LNCaP clone FGC (cell line): ENCODE data around the gene NDUFS8.

Experiments used
- DNase-seq: peaks from one replicate; pipeline ENCODE4 v3.0.0-alpha.2; 2011; ENCODE audit warnings: low read depth
- H3K4me3 ChIP-seq: 2 replicates; pipeline ENCODE4 v1.5.1; 2011; ENCODE audit warnings: mild to moderate bottlenecking, low read depth, low read length, control low read depth
- TF ChIP-seq, protein P1 (sequence below): IDR thresholded peaks from 2 replicates; pipeline ENCODE4 v1.5.1; 2012; ENCODE audit warnings: mild to moderate bottlenecking; ENCODE audit not compliant: control insufficient read depth, insufficient read depth; ENCODE audit errors: extremely low read depth

NDUFS8 gene

DNA sequence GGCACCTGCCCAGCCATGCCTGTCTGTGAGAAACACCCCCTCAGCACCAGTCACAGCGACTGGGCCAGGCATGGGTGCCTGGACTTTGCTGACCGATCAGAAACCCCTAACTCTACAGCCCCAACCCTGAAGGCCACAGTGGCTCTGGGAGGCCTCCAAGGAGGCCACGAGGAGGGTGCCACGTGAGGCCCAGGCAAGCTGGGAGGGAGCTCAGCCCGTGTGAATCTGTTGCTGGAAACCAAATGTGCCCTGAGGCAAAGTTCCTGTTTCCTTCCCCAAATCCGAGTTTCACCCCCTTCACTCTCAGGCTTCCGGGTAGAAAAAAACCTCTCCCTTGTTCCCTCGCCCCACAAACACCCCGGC lies 27.9 kb upstream of the NDUFS8 start:
- DNase-seq = no peak
- H3K4me3 ChIP-seq = no peak overlapping the region
- TF ChIP-seq, protein P1, sequence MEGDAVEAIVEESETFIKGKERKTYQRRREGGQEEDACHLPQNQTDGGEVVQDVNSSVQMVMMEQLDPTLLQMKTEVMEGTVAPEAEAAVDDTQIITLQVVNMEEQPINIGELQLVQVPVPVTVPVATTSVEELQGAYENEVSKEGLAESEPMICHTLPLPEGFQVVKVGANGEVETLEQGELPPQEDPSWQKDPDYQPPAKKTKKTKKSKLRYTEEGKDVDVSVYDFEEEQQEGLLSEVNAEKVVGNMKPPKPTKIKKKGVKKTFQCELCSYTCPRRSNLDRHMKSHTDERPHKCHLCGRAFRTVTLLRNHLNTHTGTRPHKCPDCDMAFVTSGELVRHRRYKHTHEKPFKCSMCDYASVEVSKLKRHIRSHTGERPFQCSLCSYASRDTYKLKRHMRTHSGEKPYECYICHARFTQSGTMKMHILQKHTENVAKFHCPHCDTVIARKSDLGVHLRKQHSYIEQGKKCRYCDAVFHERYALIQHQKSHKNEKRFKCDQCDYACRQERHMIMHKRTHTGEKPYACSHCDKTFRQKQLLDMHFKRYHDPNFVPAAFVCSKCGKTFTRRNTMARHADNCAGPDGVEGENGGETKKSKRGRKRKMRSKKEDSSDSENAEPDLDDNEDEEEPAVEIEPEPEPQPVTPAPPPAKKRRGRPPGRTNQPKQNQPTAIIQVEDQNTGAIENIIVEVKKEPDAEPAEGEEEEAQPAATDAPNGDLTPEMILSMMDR = no peak

DNA sequence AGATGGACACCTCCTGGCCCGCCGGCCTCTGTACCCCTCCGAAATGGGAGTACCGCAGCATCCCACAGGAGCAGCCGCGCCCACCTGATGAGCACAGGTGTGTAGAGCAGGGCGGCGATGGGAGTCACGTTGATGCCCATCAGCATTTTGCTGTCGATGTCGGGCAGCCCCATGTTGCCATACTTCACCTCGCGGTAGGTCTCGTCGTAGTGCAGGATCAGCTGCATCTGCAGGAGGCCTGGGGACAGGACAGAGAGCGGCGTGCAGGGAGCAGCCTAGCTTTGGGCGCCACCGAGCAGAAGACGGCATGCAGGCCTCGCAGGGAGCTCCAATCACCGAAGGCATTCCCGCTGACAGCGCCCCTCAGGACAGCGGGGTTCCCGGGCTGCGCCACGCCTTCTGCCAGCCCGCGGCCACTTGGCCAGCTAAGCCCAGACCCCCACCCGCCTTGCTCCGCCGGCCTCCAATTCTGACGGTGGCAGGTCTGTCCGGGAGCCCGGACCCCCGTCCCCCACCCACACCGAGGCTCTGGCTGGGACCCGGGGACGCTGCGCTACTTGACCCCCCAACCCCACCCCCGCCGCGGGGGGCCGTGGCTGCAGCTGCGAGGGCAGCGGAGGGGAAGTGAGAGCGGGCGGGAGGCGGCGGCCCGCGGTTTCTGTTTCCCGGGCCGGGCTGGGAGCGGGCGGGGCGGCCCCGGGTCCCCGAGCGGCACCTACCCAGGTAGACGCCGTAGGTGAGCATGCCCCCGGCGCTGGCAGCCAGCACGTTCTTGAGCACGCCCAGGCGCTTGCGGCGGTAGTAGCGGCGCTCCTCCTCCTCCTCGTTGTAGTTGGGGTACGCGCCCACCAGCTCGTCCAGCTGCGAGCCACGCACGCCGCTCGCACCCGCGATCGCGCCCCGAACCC lies 27.3 kb upstream of the NDUFS8 start:
- H3K4me3 ChIP-seq = peak overlapping the region; percentile 58
- DNase-seq = no peak
- TF ChIP-seq, protein P1 = no peak

DNA sequence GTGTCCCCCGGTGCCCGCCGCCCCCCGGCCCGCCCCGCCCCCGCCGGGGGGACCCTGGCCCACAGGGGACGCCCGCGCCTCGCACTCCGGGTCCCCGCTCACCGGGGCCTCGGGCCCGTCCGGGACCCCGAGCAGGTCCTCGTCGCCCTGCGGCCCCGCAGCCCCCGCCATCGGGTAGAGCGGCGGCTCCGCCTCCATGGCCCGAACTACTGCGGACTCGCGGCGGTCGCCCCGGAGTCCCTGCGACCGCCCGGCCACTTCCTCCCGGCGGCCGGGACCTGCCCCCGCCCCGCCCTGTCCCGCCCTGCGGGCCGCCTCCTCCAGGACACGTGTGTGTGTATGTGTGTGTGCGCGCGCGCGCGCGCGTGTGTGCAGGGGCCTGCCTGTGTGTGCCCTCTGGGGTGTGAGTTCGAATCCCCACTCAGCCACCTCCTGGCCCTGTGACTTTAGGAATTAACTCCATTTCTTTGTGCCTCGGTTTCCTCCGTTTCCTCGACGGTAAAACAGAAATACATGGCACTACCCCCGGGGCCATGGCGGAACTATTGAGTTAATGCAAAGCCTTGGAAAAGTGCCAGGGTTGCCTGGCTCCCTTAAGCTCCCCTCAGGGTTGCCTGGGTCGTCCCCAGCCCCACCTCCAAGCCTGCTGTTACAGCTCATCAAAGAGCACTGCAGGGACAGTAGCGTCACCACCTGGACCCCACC lies 26.5 kb upstream of the NDUFS8 start, which contains the start of gene UNC93B1:
Gene UNC93B1 (minus strand): TSS at position 252 of the 705 bp plus-strand sequence. CDS start 54 bp downstream, at position 198.
- DNase-seq = peak; percentile 52
- TF ChIP-seq, protein P1 = no peak

DNA sequence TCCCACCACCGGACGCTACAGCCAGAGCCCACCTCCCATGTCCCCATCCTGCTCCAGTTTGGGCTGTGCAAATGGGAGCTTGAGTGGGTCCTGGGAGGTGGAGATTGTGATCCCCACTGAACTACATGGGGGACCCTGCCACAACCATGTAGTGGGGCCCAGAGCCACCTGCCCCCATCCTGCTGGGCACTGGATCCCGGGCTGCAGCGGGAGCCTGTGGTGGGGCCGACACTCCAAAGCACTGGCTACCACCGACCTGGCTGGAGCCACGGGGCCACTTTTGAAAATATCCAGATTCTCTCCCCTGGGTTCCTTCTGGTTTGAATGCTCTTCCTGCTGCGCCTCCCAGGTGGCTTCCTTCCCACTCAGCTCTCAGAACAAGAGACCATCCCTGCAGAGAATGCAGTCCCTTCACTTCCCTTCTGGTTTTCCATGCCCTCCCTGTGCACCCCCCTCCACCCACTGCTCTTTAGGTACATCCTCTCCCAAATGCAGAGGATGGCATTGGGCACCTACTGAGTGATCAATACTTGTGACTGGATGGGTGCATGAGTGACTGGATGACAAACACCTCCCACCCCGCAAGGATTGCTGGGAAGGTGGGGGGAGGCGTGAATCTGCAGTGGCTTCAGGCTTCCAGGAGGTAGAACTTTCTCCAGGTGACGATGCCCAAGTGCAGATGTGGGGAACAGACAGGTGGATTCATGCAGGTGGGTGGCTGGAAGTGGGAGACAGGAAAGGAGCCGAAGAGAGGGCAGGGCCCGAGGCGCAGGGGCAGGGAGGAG lies 25.7 kb upstream of the NDUFS8 start:
- peak overlapping the region; percentile 58 for H3K4me3 ChIP-seq
- TF ChIP-seq, protein P1 = no peak
- DNase-seq = no peak

More for the DNA sequence above, 26.5 kb upstream of the NDUFS8 start, which contains the start of gene UNC93B1:
- peak within 1 kb of the TSS; percentile 58 for H3K4me3 ChIP-seq

DNA sequence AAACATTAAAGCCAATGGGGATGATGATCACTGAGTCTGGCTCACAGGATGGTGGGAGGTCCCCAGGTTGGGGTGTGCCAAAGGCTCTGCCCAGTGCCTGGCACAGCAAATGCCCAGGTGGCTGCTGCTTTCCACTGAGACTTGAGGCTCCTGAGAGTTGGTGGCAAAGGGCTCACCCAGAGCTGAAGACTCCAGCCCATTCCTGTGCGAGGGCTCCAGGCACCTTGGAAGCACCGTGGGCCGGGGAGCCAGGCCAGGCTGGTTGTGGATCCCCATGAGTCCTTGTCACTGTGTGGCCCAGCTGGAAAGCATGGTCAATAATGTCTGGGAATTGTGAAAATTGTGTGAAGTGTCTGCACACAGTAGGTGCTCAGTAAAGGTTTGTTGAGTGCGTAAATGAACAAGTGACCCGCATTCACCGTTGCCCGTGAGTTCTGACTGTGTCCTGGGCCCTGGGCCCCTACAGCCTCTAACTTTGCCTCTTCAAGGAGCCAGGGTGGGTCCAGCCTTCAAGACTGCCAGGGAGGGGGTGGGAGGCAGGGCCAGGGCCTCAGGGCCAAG lies 23.8 kb upstream of the NDUFS8 start:
- TF ChIP-seq, protein P1 = no peak
- DNase-seq = no peak
- no peak overlapping the region for H3K4me3 ChIP-seq
